RWPE1 (cell line): ENCODE results near the gene EDDM13.
"Not testable (repeated sequence)": the region's sequence is repeated elsewhere in the genome, so short reads cannot be mapped to it uniquely, and the experiment has no call there.

Source experiments
- CTCF ChIA-PET: fragments of 350-600 bp; sonication (Branson Sonifier 250); formaldehyde crosslinking; extraction: SDS; loops from one replicate; lab custom pipeline; 2021; lab: Yijun Ruan, JAX
- POLR2A ChIA-PET: fragments of 400-600 bp; formaldehyde crosslinking; extraction: SDS; loops from one replicate; lab custom pipeline; 2020; ENCODE audit warnings: antibody characterized with exemption; ENCODE audit not compliant: low non-redundant PET; lab: Yijun Ruan, JAX
- DNase-seq: peaks from one replicate; pipeline ENCODE4 v3.0.0; 2012; ENCODE audit warnings: low spot score
- H3K27ac ChIP-seq: fragments of 450-650 bp; 2 replicates; pipeline ENCODE4 v1.5.1; 2017
- CTCF ChIP-seq: fragments of 450-650 bp; conservative IDR thresholded peaks from 2 replicates; pipeline ENCODE4 v1.5.1; 2017; ENCODE audit warnings: low read depth, mild to moderate bottlenecking

Gene EDDM13

GRCh38 chr19:56272161-56272798, at the start of gene EDDM13:
Gene EDDM13 (plus strand): TSS chr19:56272748. CDS start chr19:56272835, 87 bp downstream.
- no peak for DNase-seq
- no peak within 1 kb of the TSS; the same call in 1 of the 2 replicates for H3K27ac ChIP-seq
- ChIA-PET CTCF (interaction anchor here (1.2 kb wide), 1 partner anchor 38 kb away, joined by 3 read pairs; no protein-coding TSS in a partner anchor), POLR2A (interaction anchor here (0.6 kb wide), 1 partner anchor 46 kb away, joined by 3 read pairs; no protein-coding TSS in a partner anchor)
- TF ChIP-seq CTCF: no peak

- no peak for DNase-seq
- no peak for TF ChIP-seq CTCF
- ChIA-PET CTCF (no interaction called here), POLR2A (no interaction called here)
- no peak overlapping the region for H3K27ac ChIP-seq
Observed at GRCh38 chr19:56222901-56223300, 49.6 kb upstream of the EDDM13 start.

- ChIA-PET CTCF (interaction anchor here (0.6 kb wide), 1 partner anchor 574 kb away, joined by 5 read pairs; no protein-coding TSS in a partner anchor), POLR2A (no interaction called here)
Observed at GRCh38 chr19:56223481-56223880, 49.1 kb upstream of the EDDM13 start.

GRCh38 chr19:56245121-56245740, 27.3 kb upstream of the EDDM13 start:
- CTCF ChIA-PET: no interaction called here
- no peak overlapping the region for H3K27ac ChIP-seq
- POLR2A ChIA-PET: no interaction called here
- TF ChIP-seq CTCF: no peak
- DNase-seq: no peak

More at GRCh38 chr19:56223481-56223880, 49.1 kb upstream of the EDDM13 start:
- DNase-seq: no peak
- no peak for TF ChIP-seq CTCF
- no peak overlapping the region for H3K27ac ChIP-seq

GRCh38 chr19:56245764-56246163, 26.8 kb upstream of the EDDM13 start:
- DNase-seq, CTCF ChIA-PET, H3K27ac ChIP-seq, POLR2A ChIA-PET: not testable (repeated sequence)

- CTCF ChIA-PET, H3K27ac ChIP-seq, POLR2A ChIA-PET, DNase-seq: not testable (repeated sequence)
Observed at GRCh38 chr19:56248736-56249338, 23.7 kb upstream of the EDDM13 start.

- peak; percentile 50 for DNase-seq
- POLR2A ChIA-PET: no interaction called here
Observed at GRCh38 chr19:56252699-56253422, 19.7 kb upstream of the EDDM13 start.

More at GRCh38 chr19:56252699-56253422, 19.7 kb upstream of the EDDM13 start:
- TF ChIP-seq CTCF: peak; percentile 76
- CTCF ChIA-PET: interaction anchor here (0.5 to 3.5 kb wide), 20 partner anchors 8 to 1698 kb away, joined by 3 to 36 read pairs (median 3); partner anchors contain the start of genes ZSCAN5A and ZSCAN5B
- H3K27ac ChIP-seq: no peak overlapping the region
